ENCODE results near the gene PSMG4. TPM values are rescaled to one million over a fixed set of nuclear protein-coding genes. Genes with fewer than 3 reads are reported as not detected.

Gene PSMG4, protein sequence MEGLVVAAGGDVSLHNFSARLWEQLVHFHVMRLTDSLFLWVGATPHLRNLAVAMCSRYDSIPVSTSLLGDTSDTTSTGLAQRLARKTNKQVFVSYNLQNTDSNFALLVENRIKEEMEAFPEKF
- total RNA-seq (2014; rRNA removed; shearing (Covaris generic)) = 142 and 145 TPM in 2 replicates

GRCh38 chr6:3258720-3259490 lies at the start of gene PSMG4:
PSMG4 (plus strand) TSS chr6:3258947; CDS start chr6:3259023, 76 bp downstream.
- DNase-seq (ENCODE audit: low spot score) = peak; percentile 84

DNA sequence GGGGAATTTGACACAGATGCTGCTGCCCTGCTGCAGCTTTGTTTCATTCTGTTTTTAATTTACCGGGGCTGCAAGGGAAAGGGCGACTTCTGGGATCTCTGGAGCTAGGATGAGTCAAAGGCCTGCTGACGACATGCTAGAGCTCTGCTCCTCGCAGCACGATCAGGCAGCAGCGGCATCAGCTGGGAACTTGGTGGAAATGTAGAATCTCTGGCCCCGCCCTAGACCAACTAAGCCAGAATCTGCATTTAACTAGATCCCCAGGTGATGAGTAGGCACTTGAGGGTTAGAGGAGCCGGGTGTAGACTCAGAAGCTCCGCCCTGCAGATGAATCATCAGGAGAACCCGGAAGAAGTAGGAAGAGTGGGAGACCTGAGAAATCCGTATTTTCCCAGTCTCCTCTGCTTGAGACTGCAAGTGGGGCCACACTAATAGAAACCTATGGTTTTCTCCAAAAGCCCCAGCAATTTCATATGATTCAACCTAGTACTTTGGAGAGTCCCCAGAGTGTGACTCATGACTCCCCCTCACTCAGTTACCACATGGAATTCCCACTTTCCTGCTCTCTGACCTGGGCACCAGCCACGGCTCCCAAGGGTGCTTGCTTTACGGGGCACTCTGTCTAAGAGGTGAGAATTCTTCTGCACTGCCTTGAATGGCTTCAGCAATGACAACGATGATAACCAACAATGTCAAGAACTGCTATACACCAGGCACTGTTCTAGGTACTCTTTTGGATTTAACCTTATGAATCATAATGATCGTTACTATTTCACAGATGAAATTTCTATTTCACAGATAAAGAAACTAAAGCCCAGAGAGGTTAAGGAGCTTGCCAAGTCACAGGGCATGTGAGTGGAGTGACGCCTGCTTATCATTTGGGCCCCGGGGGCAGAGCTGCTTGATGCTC lies 49.4 kb upstream of the PSMG4 start:
- DNase-seq (ENCODE audit: low spot score) = peak; percentile 94

GRCh38 chr6:3210024-3210610 lies 48.6 kb upstream of the PSMG4 start:
- no peak for DNase-seq (ENCODE audit: low spot score)

GRCh38 chr6:3211681-3212080 lies 47.1 kb upstream of the PSMG4 start:
- DNase-seq (ENCODE audit: low spot score) = no peak

DNA sequence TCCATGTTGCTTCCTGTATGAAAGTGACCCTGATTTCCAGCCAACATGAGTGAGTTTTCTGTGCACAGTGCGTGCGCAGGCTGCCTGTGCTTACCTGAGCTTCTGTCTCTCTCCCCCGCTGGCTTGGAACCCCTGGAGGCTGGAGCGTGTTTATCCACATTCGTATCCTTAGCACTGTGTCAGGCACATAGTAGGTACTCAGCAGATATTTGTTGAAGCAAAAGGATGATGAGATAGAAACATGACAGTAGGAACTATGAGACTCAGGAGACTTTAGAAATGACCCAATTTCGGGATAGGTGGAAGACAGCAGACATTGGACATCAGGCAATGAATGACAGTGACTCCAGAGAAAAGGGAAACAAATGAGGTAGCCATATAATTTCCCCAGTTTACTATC lies 46.5 kb upstream of the PSMG4 start:
- no peak for DNase-seq (ENCODE audit: low spot score)

GRCh38 chr6:3213334-3213695 lies 45.4 kb upstream of the PSMG4 start:
- no peak for DNase-seq (ENCODE audit: low spot score)

- no peak for DNase-seq (ENCODE audit: low spot score)
Measured at GRCh38 chr6:3214898-3215297, 43.8 kb upstream of the PSMG4 start.

DNA sequence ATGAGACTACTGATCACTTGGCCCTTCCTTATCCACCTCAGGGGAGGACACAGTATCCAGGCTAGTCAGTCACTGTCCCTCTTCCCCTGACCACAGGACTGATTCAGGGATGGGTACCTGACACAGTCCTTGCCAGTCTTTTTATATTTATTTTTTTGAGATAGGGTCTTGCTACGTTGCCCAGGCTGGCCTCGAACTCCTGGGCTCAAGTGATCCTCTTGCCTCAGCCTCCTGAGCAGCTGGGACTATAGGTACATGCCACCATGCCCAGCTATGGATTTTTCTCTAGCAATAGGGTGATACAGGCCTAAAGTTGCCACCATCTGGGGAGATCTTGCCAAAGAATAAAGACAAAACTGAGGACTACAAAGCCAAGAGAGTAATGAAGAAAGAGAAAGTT lies 41.5 kb upstream of the PSMG4 start:
- DNase-seq (ENCODE audit: low spot score) = no peak

GRCh38 chr6:3218266-3218665 lies 40.5 kb upstream of the PSMG4 start:
- no peak for DNase-seq (ENCODE audit: low spot score)

DNA sequence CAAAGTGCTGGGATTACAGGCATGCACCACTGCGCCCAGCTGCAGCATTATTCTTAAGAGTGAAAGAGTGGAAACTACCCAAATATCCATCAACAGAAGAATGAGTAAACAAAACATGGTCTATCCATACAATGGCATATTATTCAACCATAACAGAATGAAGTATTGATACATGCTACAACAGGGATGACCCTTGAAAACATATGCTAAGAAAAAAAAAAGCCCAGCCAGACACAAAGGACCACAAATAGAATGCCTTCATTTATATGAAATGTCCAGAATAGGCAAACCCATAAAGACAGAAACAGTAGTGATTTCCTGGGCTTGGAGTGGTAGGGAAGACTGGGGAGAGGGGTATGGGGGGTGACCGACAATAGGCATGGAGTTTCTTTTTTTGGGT lies 38.4 kb upstream of the PSMG4 start:
- DNase-seq (ENCODE audit: low spot score) = no peak

DNA sequence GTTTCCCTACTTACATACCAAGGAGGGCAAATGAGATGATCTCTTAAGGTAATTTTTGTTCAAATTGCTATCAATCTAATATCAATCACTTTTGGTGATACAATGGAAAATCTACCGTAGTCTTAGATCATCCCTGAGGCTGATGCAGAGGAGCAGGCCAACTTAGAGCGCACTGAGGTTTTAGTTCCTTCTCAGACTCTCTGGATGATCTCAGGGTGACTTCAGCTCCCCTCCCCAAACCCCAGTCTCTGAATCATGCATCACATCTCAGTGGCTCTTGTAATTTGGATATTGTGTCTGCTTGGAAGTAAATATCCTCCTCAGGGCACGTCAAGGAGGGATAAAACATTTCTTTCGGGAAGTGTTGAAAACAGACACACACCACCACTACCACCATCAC lies 37.2 kb upstream of the PSMG4 start:
- no peak for DNase-seq (ENCODE audit: low spot score)

- no peak for DNase-seq (ENCODE audit: low spot score)
Measured at GRCh38 chr6:3222506-3223038, 36.2 kb upstream of the PSMG4 start.

DNA sequence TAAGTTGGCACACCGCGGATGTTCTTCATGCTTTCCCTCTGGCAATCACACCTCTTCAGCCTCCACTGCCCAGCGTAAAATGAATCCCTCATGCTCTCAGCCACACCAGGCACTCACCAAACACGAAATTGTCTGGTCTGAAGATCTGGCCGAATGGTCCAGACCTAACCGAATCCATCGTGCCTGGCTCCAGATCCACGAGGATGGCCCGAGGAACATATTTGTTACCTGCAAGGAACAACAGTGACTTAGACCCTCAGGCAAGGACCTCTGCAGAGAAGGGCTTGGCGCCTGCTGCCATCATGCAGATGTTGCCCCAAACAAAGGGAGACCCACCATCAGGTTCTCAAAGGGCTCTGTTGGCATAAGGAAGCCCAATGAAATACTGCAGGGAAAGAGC lies 32.7 kb upstream of the PSMG4 start:
- no peak for DNase-seq (ENCODE audit: low spot score)

- DNase-seq (ENCODE audit: low spot score) = no peak
Measured at GRCh38 chr6:3226481-3227362, 32.0 kb upstream of the PSMG4 start.

DNA sequence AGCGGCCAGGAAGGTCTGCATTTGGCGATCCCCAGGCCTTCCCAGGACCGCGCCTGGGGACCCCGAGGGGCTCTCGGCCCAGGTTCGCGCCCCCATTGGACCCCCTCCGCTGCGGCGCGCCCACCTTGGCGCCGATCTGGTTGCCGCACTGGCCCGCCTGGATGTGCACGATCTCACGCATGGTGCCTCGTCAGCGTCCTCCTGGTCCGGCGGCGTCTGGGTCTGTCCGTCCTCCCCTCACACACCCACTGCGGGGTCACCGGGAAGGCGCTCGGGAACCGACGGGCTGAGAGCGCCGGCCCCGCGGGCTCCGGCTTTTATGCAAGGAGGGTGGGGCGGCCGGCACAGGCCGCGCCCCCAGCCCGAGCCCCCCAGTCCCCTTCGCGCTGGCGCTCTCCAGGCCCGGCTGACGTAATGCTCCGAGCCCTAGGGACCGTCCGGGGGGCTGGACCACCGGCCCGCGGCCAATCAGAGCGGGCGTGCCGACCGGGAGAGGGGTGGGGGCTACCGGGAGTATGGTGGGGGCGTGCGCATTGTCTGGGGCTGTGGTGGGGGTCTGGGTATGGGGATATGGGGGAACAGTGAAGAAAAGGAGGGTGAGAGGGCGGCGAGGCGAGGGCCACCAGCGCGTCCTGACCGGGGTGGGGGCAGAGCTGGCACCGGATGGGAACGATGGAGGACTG lies 31.2 kb upstream of the PSMG4 start, which contains the start of gene TUBB2B:
TSS of gene TUBB2B (minus strand) at position 291 of the 683 bp plus-strand sequence. CDS start at position 181, 110 bp downstream.
- no peak for DNase-seq (ENCODE audit: low spot score)

GRCh38 chr6:3228046-3228671 lies 30.6 kb upstream of the PSMG4 start:
- no peak for DNase-seq (ENCODE audit: low spot score)

DNA sequence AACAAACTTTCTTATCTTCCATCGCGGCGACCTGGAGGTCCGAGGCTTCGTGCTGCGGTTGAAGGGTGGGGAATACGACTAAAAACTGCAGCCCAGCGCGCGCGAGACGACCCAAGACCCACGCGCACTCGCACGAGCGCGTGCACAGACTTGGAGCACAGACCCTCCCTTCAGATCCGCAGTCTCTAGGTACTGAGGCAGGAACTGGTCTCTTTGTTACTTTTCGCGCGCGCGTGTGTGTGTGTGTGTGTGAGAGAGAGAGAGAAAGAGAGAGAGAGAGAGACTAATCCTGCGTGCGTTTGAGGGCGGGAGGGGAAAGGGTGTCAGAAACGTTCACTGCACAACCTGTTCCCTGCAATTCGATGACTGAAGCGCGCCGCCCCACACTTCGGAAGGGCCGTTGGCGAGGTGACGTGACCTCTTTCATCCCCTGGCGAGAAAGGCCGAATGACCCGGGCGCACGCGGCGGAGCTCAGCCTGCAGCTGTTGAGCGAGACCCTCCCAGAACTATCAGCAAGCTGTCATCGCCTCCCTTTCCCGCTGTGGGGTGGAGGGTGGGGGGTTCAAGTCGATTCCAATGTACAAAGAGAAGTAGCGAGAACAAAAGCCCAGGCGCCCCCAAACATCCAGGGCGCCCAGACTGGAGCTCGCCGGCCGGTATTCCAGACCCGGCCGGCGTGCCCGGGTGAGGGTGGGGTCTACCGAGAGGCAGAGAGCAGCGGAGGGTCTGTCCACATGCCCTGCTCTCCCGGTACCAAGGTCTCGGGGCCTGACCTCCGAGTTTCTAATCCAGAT lies 29.8 kb upstream of the PSMG4 start:
- no peak for DNase-seq (ENCODE audit: low spot score)

DNA sequence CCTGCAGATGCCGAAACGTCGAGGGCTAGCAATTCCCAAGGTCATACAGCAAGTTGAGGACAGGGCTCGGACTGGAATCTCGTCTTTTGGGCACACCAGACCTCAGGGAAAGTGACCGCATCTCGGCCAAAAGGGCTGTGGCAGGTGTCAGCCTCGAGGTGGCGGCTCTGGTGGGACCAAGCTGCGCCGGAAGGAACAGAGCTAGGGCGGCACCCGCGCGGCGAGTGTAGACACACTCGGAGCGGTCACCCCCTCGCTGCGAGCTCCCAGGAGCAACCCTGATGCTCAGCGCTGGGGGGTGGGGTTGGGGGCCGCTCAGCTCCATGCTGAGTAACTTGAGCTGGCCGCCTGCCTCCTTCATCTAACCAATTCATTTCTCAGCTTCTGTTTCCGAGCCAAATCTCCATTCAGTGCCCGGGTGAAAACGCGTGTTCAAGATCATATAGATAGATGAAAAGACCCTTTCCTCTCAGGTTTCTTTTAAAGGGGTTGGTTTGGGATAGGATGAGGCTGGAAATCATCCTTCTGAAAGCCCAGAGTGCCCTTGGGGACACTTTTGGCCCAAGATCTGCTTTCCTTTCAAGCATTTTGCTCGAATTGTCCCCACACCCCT lies 29.1 kb upstream of the PSMG4 start:
- DNase-seq (ENCODE audit: low spot score) = no peak
